WTC11 (cell line): Measurements from ENCODE around the gene ADAM12.

Experiments used
- CTCF ChIP-seq: fragments of 200-600 bp; IDR thresholded peaks from 2 replicates; pipeline ENCODE4 v1.8.0; 2022; ENCODE audit warnings: antibody characterized with exemption
- NFYB ChIP-seq: sonication (generic); formaldehyde crosslinking; conservative IDR thresholded peaks from 2 replicates; pipeline ENCODE4 v1.8.0; 2022; ENCODE audit warnings: low read depth, missing genetic modification reagents
- TF ChIP-seq, protein P1 (sequence below): sonication (generic); formaldehyde crosslinking; IDR thresholded peaks from 2 replicates; pipeline ENCODE4 v1.8.1; 2022; ENCODE audit warnings: mild to moderate bottlenecking, missing genetic modification reagents, moderate library complexity, borderline replicate concordance

DNA sequence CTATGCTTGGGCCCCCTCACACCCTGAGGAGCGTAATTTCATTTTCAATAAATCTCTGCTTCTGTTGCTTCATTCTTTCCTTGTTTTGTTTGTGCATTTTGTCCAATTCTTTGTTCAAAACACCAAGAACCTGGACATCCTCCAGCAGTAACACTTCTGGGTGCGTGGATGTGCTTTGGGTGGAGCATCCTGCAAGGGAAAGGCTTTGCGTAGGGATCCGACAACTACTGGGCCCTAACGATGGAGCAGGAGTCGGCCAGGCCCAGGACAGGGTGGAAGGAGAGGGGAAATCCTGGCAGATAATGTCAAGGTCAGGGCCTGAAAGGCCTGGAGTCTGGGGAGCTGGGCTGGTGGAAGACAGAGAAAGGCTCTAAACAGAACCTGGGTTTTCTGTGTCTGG is 231.8 kb downstream of the ADAM12 start:
- TF ChIP-seq NFYB (CRISPR knock-in tag) (no peak), CTCF (no peak)
- TF ChIP-seq, protein P1, sequence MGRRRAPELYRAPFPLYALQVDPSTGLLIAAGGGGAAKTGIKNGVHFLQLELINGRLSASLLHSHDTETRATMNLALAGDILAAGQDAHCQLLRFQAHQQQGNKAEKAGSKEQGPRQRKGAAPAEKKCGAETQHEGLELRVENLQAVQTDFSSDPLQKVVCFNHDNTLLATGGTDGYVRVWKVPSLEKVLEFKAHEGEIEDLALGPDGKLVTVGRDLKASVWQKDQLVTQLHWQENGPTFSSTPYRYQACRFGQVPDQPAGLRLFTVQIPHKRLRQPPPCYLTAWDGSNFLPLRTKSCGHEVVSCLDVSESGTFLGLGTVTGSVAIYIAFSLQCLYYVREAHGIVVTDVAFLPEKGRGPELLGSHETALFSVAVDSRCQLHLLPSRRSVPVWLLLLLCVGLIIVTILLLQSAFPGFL (CRISPR knock-in tag): no peak
